GM13976 (cell line): ENCODE data around the gene COMMD6.

Experiments used
- DNase-seq: peaks from one replicate; pipeline ENCODE4 v3.0.0; 2012; ENCODE audit warnings: low spot score
- CTCF ChIP-seq: IDR thresholded peaks from 2 replicates; pipeline ENCODE4 v1.5.1; 2012; ENCODE audit warnings: borderline replicate concordance, mild to moderate bottlenecking; ENCODE audit not compliant: insufficient read depth; ENCODE audit errors: extremely low read depth, missing control alignments, control extremely low read depth
- in situ Hi-C: fragments of 300-500 bp; cut with MboI; formaldehyde crosslinking; loops from one replicate; pipeline ENCODE4 v1.12.0; 2022; ENCODE audit warnings: low sequenced_read_pairs, mixed read lengths, inconsistent platforms; ENCODE audit not compliant: unreplicated experiment

The COMMD6 gene

GRCh38 chr13:75495938-75496337 lies 41.7 kb downstream of the COMMD6 start:
- in situ Hi-C loops = no loop called here
- no peak for TF ChIP-seq CTCF
- no peak for DNase-seq

GRCh38 chr13:75494491-75494890 lies 43.1 kb downstream of the COMMD6 start:
- in situ Hi-C loops = no loop called here
- TF ChIP-seq CTCF = no peak
- DNase-seq = no peak

- no peak for TF ChIP-seq CTCF
Measured at GRCh38 chr13:75493156-75493555, 44.5 kb downstream of the COMMD6 start.

GRCh38 chr13:75492389-75492788 lies 45.3 kb downstream of the COMMD6 start:
- no peak for TF ChIP-seq CTCF
- no peak for DNase-seq
- in situ Hi-C loops = no loop called here

More at GRCh38 chr13:75493156-75493555, 44.5 kb downstream of the COMMD6 start:
- in situ Hi-C loops = no loop called here
- no peak for DNase-seq

GRCh38 chr13:75491376-75491775 lies 46.3 kb downstream of the COMMD6 start:
- TF ChIP-seq CTCF = no peak
- no peak for DNase-seq
- in situ Hi-C loops = no loop called here

- peak; percentile 51 for DNase-seq
- in situ Hi-C loops = no loop called here
- TF ChIP-seq CTCF = no peak
Measured at GRCh38 chr13:75489502-75490263, 48.0 kb downstream of the COMMD6 start.
